Caco-2 (cell line): Measurements from ENCODE around the gene CAMK2D. TPM values are rescaled to one million over a fixed set of nuclear protein-coding genes. Genes with fewer than 3 reads are reported as not detected.

ENCODE experiments used
- BruUV-seq: library from RNA; stranded (reverse); fragments of 400-500 nt; replicated peaks from 2 replicates; lab custom pipeline; 2021; lab: Mats Ljungman, UMichigan
- CTCF ChIA-PET: fragments of 300-600 bp; sonication (Branson Sonifier 250); formaldehyde crosslinking; loops from one replicate; lab custom pipeline; 2022; ENCODE audit warnings: antibody characterized with exemption; lab: Charles Lee
- POLR2A ChIA-PET: fragments of 300-600 bp; sonication (Branson Sonifier 250); formaldehyde crosslinking; loops from one replicate; lab custom pipeline; 2022; ENCODE audit warnings: antibody characterized with exemption; lab: Charles Lee
- DNase-seq, 2 experiments: peaks; one replicate each; pipeline versions ENCODE4 v3.0.0 to v3.0.0-alpha.2; 2020 to 2022
- H3K27me3 ChIP-seq: replicated peaks from 2 replicates; pipeline ENCODE4 v1.6.0; 2011; ENCODE audit warnings: low read length; ENCODE audit not compliant: control insufficient read depth, insufficient read depth
- H3K36me3 ChIP-seq: 2 replicates; pipeline ENCODE4 v1.5.1; 2011; ENCODE audit warnings: low read length; ENCODE audit not compliant: control insufficient read depth, insufficient read depth
- H3K4me1 ChIP-seq: fragments of 250-450 bp; sonication (Bioruptor Pico); 2 replicates; pipeline ENCODE4 v1.5.1; 2020; ENCODE audit warnings: mild to moderate bottlenecking
- H3K4me3 ChIP-seq: 2 replicates; pipeline ENCODE4 v1.5.1; 2011; ENCODE audit warnings: low read depth, mild to moderate bottlenecking, control low read depth, low read length
- H3K9me3 ChIP-seq: fragments of 250-450 bp; sonication (Bioruptor Pico); 2 replicates; pipeline ENCODE4 v1.5.1; 2020; ENCODE audit warnings: mild to moderate bottlenecking, moderate library complexity
- H3K27ac Mint-ChIP-seq: one replicate; pipeline ENCODE4 v1.8.0; 2022; ENCODE audit warnings: mixed read lengths; ENCODE audit not compliant: unreplicated experiment
- H3K27me3 Mint-ChIP-seq: one replicate; pipeline ENCODE4 v1.8.0; 2022; ENCODE audit warnings: mixed read lengths; ENCODE audit not compliant: insufficient read depth, unreplicated experiment
- H3K36me3 Mint-ChIP-seq: one replicate; pipeline ENCODE4 v1.8.0; 2022; ENCODE audit warnings: mild to moderate bottlenecking, mixed read lengths; ENCODE audit not compliant: insufficient read depth, unreplicated experiment
- H3K4me1 Mint-ChIP-seq: one replicate; pipeline ENCODE4 v1.8.0; 2022; ENCODE audit warnings: low read depth, mixed read lengths; ENCODE audit not compliant: unreplicated experiment
- H3K4me3 Mint-ChIP-seq: one replicate; pipeline ENCODE4 v1.8.0; 2022; ENCODE audit warnings: mild to moderate bottlenecking, moderate library complexity, mixed read lengths; ENCODE audit not compliant: unreplicated experiment
- H3K9me3 Mint-ChIP-seq: one replicate; pipeline ENCODE4 v1.8.0; 2022; ENCODE audit warnings: mixed read lengths; ENCODE audit not compliant: unreplicated experiment
- intact Hi-C: fragments of 100-400 bp; cut with micrococcal nuclease; formaldehyde crosslinking; loops from one replicate; pipeline ENCODE4 v1.10.0; 2022; ENCODE audit not compliant: unreplicated experiment
- total RNA-seq: library from RNA; stranded (reverse); gene quantifications from 2 replicates; pipeline ENCODE4 v1.2.3, GENCODE V29; 2022
- TF ChIP-seq, protein P1 (sequence below), 2 experiments: fragments of 200-600 bp in 1 of 2; IDR thresholded peaks; 1 replicate in 1 of 2; 2 replicates in 1 of 2; pipeline versions ENCODE4 v1.5.1 to v1.8.0; 2011 to 2022; ENCODE audit warnings: antibody characterized with exemption in 1 of 2, control low read depth in 1 of 2, inconsistent platforms in 1 of 2, low read depth in 1 of 2, low read length in 1 of 2, mild to moderate bottlenecking in 1 of 2, moderate library complexity in 1 of 2; ENCODE audit not compliant: insufficient read depth in 1 of 2, severe bottlenecking in 1 of 2, unreplicated experiment in 1 of 2

CAMK2D gene
- total RNA-seq, 1 experiment from 2014 or later: 65.6 TPM

DNA sequence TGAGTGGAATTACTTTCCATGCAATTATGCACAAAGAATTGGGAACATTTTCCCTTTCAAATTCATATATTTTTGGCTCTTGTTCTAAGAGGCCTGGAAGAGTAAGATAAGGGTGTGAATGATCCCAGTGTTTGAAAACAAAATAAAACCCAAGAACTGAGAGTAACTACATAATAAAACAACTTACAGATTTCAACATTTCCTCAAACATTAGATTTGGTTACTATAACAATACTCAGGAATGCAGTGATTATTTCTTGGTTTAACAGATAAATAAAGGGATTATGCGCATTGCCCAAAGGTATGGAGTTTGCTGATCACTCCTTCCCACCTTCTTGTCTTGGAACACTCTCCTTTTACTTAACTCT lies 292.5 kb downstream of the CAMK2D start:
- H3K27ac Mint-ChIP-seq: peak overlapping the region; percentile 8
- H3K9me3 Mint-ChIP-seq: peaks cover 23% of the 10 kb centered on the region
- no peak overlapping the region for H3K4me3 Mint-ChIP-seq
- intact Hi-C loops: loop anchor here (5.0 kb wide), 1 partner anchor 293 kb away; the partner anchor contains the start of gene CAMK2D
- H3K36me3 ChIP-seq: no peaks in the 10 kb centered on the region; the same call in 1 of the 2 replicates
- H3K9me3 ChIP-seq: no peaks in the 10 kb centered on the region
- H3K27me3 ChIP-seq: no peaks in the 10 kb centered on the region
- H3K4me3 ChIP-seq: no peak overlapping the region
- no TSS peak for BruUV-seq
- CTCF ChIA-PET: no interaction called here
- POLR2A ChIA-PET: no interaction called here
- H3K27me3 Mint-ChIP-seq: no peaks in the 10 kb centered on the region
- peaks cover 23% of the 10 kb centered on the region for H3K36me3 Mint-ChIP-seq
- peaks cover 33% of the 10 kb centered on the region for H3K4me1 Mint-ChIP-seq
- no peak for DNase-seq
- peaks cover 38% of the 10 kb centered on the region for H3K4me1 ChIP-seq
- TF ChIP-seq, protein P1, sequence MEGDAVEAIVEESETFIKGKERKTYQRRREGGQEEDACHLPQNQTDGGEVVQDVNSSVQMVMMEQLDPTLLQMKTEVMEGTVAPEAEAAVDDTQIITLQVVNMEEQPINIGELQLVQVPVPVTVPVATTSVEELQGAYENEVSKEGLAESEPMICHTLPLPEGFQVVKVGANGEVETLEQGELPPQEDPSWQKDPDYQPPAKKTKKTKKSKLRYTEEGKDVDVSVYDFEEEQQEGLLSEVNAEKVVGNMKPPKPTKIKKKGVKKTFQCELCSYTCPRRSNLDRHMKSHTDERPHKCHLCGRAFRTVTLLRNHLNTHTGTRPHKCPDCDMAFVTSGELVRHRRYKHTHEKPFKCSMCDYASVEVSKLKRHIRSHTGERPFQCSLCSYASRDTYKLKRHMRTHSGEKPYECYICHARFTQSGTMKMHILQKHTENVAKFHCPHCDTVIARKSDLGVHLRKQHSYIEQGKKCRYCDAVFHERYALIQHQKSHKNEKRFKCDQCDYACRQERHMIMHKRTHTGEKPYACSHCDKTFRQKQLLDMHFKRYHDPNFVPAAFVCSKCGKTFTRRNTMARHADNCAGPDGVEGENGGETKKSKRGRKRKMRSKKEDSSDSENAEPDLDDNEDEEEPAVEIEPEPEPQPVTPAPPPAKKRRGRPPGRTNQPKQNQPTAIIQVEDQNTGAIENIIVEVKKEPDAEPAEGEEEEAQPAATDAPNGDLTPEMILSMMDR (IDR thresholded peaks at IDR 0.05; ENCODE audit: insufficient read depth in 1 of 2, low read depth in 1 of 2, low read length in 1 of 2, severe bottlenecking in 1 of 2, unreplicated experiment in 1 of 2): no peak

DNA sequence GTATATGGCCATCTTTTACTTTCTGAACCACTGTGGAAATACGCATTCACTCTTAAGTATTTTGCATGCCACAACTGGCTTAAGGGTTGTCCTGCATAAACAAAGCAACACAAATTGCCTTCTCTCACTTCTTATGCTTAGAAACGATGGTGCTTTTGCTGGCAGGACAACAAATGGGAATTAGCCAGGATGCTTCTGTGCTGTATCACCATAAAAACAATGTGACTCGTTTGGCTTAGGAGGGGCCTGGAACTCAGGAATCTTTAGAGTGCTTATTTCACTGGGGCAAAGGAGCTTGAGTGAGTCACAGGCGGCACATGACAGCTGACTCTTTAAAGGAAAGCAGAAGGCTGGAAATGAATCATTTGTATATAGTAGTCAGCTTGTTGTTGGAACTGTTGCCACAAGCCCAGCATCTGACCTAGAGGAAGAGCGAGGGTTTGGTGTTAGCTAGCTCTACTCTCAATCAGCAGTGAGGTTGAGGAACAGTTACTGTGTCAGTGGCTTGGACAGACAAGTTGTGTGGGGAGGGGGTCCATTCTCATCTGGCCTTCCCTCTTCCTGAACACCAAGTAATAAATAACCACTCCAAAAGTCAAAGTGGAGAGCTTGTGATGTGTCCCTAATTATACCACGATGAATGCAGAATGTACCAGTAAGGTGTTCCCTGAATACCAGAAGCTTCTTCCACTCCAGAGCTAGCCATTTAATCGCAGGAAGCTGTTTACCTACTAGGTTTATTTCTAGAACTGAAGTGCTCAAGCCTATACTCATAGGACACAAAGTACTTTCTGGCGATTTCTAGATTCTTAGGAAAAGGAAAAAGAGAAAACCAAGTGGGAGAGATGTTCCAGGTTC lies 293.1 kb downstream of the CAMK2D start:
- Histone ChIP-seq H3K27me3 (no peaks in the 10 kb centered on the region), H3K4me1 (peaks cover 38% of the 10 kb centered on the region), H3K4me3 (no peak overlapping the region), H3K36me3 (no peaks in the 10 kb centered on the region; the same call in 1 of the 2 replicates), H3K9me3 (no peaks in the 10 kb centered on the region)
- Mint-ChIP-seq H3K4me1 (peaks cover 33% of the 10 kb centered on the region), H3K9me3 (peaks cover 23% of the 10 kb centered on the region), H3K27me3 (no peaks in the 10 kb centered on the region), H3K27ac (peak overlapping the region; percentile 66), H3K36me3 (peaks cover 23% of the 10 kb centered on the region), H3K4me3 (no peak overlapping the region)
- ChIA-PET POLR2A (interaction anchor here (0.7 kb wide), 2 partner anchors 15 to 25 kb away, joined by 3 read pairs; no protein-coding TSS in a partner anchor), CTCF (interaction anchor here (1.2 kb wide), 1 partner anchor 74 kb away, joined by 3 read pairs; no protein-coding TSS in a partner anchor)
- DNase-seq: peak; percentile 37 to 51
- intact Hi-C loops: loop anchor here (5.0 kb wide), 1 partner anchor 294 kb away; the partner anchor contains the start of gene CAMK2D
- TF ChIP-seq, protein P1 (IDR thresholded peaks at IDR 0.05; ENCODE audit: insufficient read depth in 1 of 2, low read depth in 1 of 2, low read length in 1 of 2, severe bottlenecking in 1 of 2, unreplicated experiment in 1 of 2): no peak
- no TSS peak for BruUV-seq

DNA sequence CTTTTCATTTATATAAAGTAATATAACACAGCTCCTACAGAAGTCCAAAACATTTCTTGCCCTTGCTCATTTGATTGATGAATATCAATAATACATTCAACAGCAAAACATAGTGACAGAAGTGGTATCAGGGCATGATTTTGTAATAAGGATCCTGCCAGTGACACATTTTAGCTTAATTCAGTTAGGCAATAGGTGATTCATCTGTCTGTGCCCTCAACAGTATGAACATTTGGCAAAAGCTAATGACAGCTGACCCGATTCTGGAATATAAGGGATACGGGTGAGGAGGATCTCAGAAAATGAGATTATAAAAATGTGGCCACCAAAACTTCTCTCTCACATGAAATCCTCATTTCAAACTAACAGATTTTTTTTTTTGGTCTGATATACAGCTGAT lies 294.0 kb downstream of the CAMK2D start:
- no peaks in the 10 kb centered on the region for H3K27me3 ChIP-seq
- H3K9me3 Mint-ChIP-seq: peaks cover 23% of the 10 kb centered on the region
- H3K4me3 ChIP-seq: no peak overlapping the region
- H3K4me3 Mint-ChIP-seq: no peak overlapping the region
- intact Hi-C loops: loop anchor here (5.0 kb wide), 1 partner anchor 295 kb away; the partner anchor contains the start of gene CAMK2D
- H3K36me3 Mint-ChIP-seq: peaks cover 23% of the 10 kb centered on the region
- H3K36me3 ChIP-seq: no peaks in the 10 kb centered on the region; the same call in 1 of the 2 replicates
- H3K27me3 Mint-ChIP-seq: no peaks in the 10 kb centered on the region
- H3K4me1 ChIP-seq: peaks cover 33% of the 10 kb centered on the region
- TF ChIP-seq, protein P1 (IDR thresholded peaks at IDR 0.05; ENCODE audit: insufficient read depth in 1 of 2, low read depth in 1 of 2, low read length in 1 of 2, severe bottlenecking in 1 of 2, unreplicated experiment in 1 of 2): no peak
- no TSS peak for BruUV-seq
- peak overlapping the region; percentile 66 for H3K27ac Mint-ChIP-seq
- no peak for DNase-seq
- ChIA-PET POLR2A (interaction anchor here (0.6 to 0.7 kb wide), 3 partner anchors 14 to 63 kb away, joined by 3 to 5 read pairs (median 3); no protein-coding TSS in a partner anchor), CTCF (interaction anchor here (1.2 kb wide), 1 partner anchor 73 kb away, joined by 3 read pairs; no protein-coding TSS in a partner anchor)
- no peaks in the 10 kb centered on the region for H3K9me3 ChIP-seq
- peaks cover 33% of the 10 kb centered on the region for H3K4me1 Mint-ChIP-seq
